H9 (cell line): ENCODE results near the gene FAM98C. TPM values are rescaled to one million over a fixed set of nuclear protein-coding genes. Genes with fewer than 3 reads are reported as not detected.

Experiments used
- DNase-seq: peaks from one replicate; pipeline ENCODE4 v3.0.0-alpha.2; 2017
- H2AFZ ChIP-seq: one replicate; pipeline ENCODE4 v1.6.1; 2013; ENCODE audit warnings: mild to moderate bottlenecking, low read length, control low read depth, moderate library complexity
- H2AK5ac ChIP-seq: 2 replicates; pipeline ENCODE4 v1.6.1; 2013; ENCODE audit warnings: low read length, control low read depth, mixed read lengths; ENCODE audit not compliant: insufficient read length
- H2BK120ac ChIP-seq: one replicate; pipeline ENCODE4 v1.6.1; 2013; ENCODE audit warnings: low read depth, mild to moderate bottlenecking, low read length, control low read depth, inconsistent platforms; ENCODE audit not compliant: poor library complexity, severe bottlenecking
- H2BK12ac ChIP-seq: 2 replicates; pipeline ENCODE4 v1.6.1; 2013; ENCODE audit warnings: low read length, control low read depth, mixed read lengths, low read depth; ENCODE audit not compliant: insufficient read length
- H2BK15ac ChIP-seq: 2 replicates; pipeline ENCODE4 v1.6.1; 2013; ENCODE audit warnings: low read depth, low read length, control low read depth
- H2BK20ac ChIP-seq: one replicate; pipeline ENCODE4 v1.6.1; 2013; ENCODE audit warnings: low read depth, mild to moderate bottlenecking, low read length, control low read depth, inconsistent platforms; ENCODE audit not compliant: poor library complexity, severe bottlenecking
- H2BK5ac ChIP-seq: 2 replicates; pipeline ENCODE4 v1.6.1; 2013; ENCODE audit warnings: low read length, control low read depth, mixed read lengths; ENCODE audit not compliant: insufficient read length
- H3K14ac ChIP-seq: 2 replicates; pipeline ENCODE4 v1.6.1; 2013; ENCODE audit warnings: low read length, control low read depth; ENCODE audit not compliant: insufficient read depth
- H3K18ac ChIP-seq: 2 replicates; pipeline ENCODE4 v1.6.1; 2013; ENCODE audit warnings: low read depth, mild to moderate bottlenecking, mixed read lengths, low read length, control low read depth; ENCODE audit not compliant: insufficient read length
- H3K23ac ChIP-seq: 2 replicates; pipeline ENCODE4 v1.6.1; 2013; ENCODE audit warnings: low read length, control low read depth, mixed read lengths, low read depth; ENCODE audit not compliant: insufficient read length
- H3K23me2 ChIP-seq: 2 replicates; pipeline ENCODE4 v1.6.1; 2013; ENCODE audit warnings: low read depth, mild to moderate bottlenecking, mixed read lengths, low read length, control low read depth; ENCODE audit not compliant: insufficient read length, poor library complexity, severe bottlenecking
- H3K27ac ChIP-seq: 2 replicates; pipeline ENCODE4 v1.5.1; 2013; ENCODE audit warnings: low read length, control low read depth, mixed read lengths, low read depth; ENCODE audit not compliant: insufficient read length
- H3K27me3 ChIP-seq: 2 replicates; pipeline ENCODE4 v1.6.1; 2013; ENCODE audit warnings: low read length, control low read depth, inconsistent platforms; ENCODE audit not compliant: insufficient read depth
- H3K4ac ChIP-seq: 2 replicates; pipeline ENCODE4 v1.6.1; 2013; ENCODE audit warnings: low read depth, mild to moderate bottlenecking, control low read depth, inconsistent platforms, low read length, moderate library complexity
- H3K4me1 ChIP-seq: 2 replicates; pipeline ENCODE4 v1.6.1; 2013; ENCODE audit warnings: low read length, control low read depth, inconsistent platforms; ENCODE audit not compliant: insufficient read depth
- H3K4me2 ChIP-seq: 2 replicates; pipeline ENCODE4 v1.6.1; 2013; ENCODE audit warnings: low read length, control low read depth, mixed read lengths; ENCODE audit not compliant: insufficient read length, insufficient read depth
- H3K56ac ChIP-seq: 2 replicates; pipeline ENCODE4 v1.6.1; 2013; ENCODE audit warnings: low read depth, mild to moderate bottlenecking, mixed read lengths, low read length, control low read depth; ENCODE audit not compliant: insufficient read length
- H3K79me1 ChIP-seq: 2 replicates; pipeline ENCODE4 v1.6.1; 2013; ENCODE audit warnings: low read depth, mild to moderate bottlenecking, moderate library complexity, low read length, control low read depth, inconsistent platforms; ENCODE audit not compliant: insufficient read depth, poor library complexity, severe bottlenecking
- H3K79me2 ChIP-seq: 2 replicates; pipeline ENCODE4 v1.6.1; 2013; ENCODE audit warnings: low read length, control low read depth, inconsistent platforms; ENCODE audit not compliant: insufficient read depth
- H3K9ac ChIP-seq: 2 replicates; pipeline ENCODE4 v1.6.1; 2013; ENCODE audit warnings: low read length, control low read depth, mixed read lengths; ENCODE audit not compliant: insufficient read length; ENCODE audit errors: extremely low read depth
- H3K9me3 ChIP-seq: one replicate; pipeline ENCODE4 v1.6.1; 2013; ENCODE audit warnings: low read depth, low read length, inconsistent platforms; ENCODE audit not compliant: control insufficient read depth
- H3T11ph ChIP-seq: one replicate; pipeline ENCODE4 v1.6.1; 2013; ENCODE audit warnings: mild to moderate bottlenecking, low read length, control low read depth, inconsistent platforms
- H4K20me1 ChIP-seq: one replicate; pipeline ENCODE4 v1.6.1; 2013; ENCODE audit not compliant: control insufficient read depth, insufficient read length, insufficient read depth
- H4K5ac ChIP-seq: 2 replicates; pipeline ENCODE4 v1.6.1; 2013; ENCODE audit warnings: low read depth, mild to moderate bottlenecking, mixed read lengths, low read length, control low read depth; ENCODE audit not compliant: insufficient read length
- H4K8ac ChIP-seq: replicated peaks from 2 replicates; pipeline ENCODE4 v1.6.1; 2013; ENCODE audit warnings: low read length, control low read depth, mixed read lengths, low read depth; ENCODE audit not compliant: insufficient read length
- H4K91ac ChIP-seq: 2 replicates; pipeline ENCODE4 v1.6.1; 2013; ENCODE audit warnings: low read depth, mild to moderate bottlenecking, moderate library complexity, mixed read lengths, low read length, control low read depth; ENCODE audit not compliant: insufficient read length
- H3K27ac Mint-ChIP-seq, 3 experiments: 2 replicates in 2 of 3; 3 replicates in 1 of 3; pipeline ENCODE4 v1.8.0; 2020 to 2021; ENCODE audit warnings: mixed read lengths in 3 of 3, mild to moderate bottlenecking in 1 of 3, moderate library complexity in 1 of 3
- H3K27me3 Mint-ChIP-seq: 2 replicates; pipeline ENCODE4 v1.8.0; 2021; ENCODE audit warnings: low read depth, mild to moderate bottlenecking, moderate library complexity, mixed read lengths
- H3K36me3 Mint-ChIP-seq, 3 experiments: 2 replicates in 2 of 3; 3 replicates in 1 of 3; pipeline ENCODE4 v1.8.0; 2020 to 2021; ENCODE audit warnings: low read depth in 3 of 3, mixed read lengths in 3 of 3; ENCODE audit not compliant: insufficient read depth in 1 of 3
- H3K4me1 Mint-ChIP-seq, 2 experiments: 2 replicates each; pipeline ENCODE4 v1.8.0; 2020; ENCODE audit warnings: mixed read lengths in 2 of 2
- H3K4me3 Mint-ChIP-seq, 2 experiments: 2 replicates in 1 of 2; 3 replicates in 1 of 2; pipeline ENCODE4 v1.8.0; 2020 to 2021; ENCODE audit warnings: mild to moderate bottlenecking in 2 of 2, mixed read lengths in 2 of 2, moderate library complexity in 1 of 2
- H3K9me3 Mint-ChIP-seq, 2 experiments: 2 replicates in 1 of 2; 3 replicates in 1 of 2; pipeline ENCODE4 v1.8.0; 2020; ENCODE audit warnings: mild to moderate bottlenecking in 2 of 2, mixed read lengths in 2 of 2, moderate library complexity in 1 of 2
- WGBS: extraction: QIAGEN DNeasy Blood & Tissue Kit; methylation state at CpG from one replicate; pipeline ENCODE4 v1.1.7; 2013; ENCODE audit warnings: missing lambda C conversion rate, low lambda C conversion rate, mixed read lengths; ENCODE audit not compliant: insufficient read length; ENCODE audit errors: extremely low coverage; 5-methylcytosine and 5-hydroxymethylcytosine counted together
- total RNA-seq: library from RNA; stranded (reverse); gene quantifications from 2 replicates; pipeline ENCODE4 v1.2.1, GENCODE V29; 2021
- TF ChIP-seq, protein P1 (sequence below): fragments of 200-600 bp; sonication (generic); conservative IDR thresholded peaks from 3 replicates; pipeline ENCODE4 v1.8.0; 2021; ENCODE audit warnings: antibody characterized with exemption, mild to moderate bottlenecking

Gene FAM98C
- total RNA-seq, 1 experiment from 2014 or later = 16.4 TPM

DNA sequence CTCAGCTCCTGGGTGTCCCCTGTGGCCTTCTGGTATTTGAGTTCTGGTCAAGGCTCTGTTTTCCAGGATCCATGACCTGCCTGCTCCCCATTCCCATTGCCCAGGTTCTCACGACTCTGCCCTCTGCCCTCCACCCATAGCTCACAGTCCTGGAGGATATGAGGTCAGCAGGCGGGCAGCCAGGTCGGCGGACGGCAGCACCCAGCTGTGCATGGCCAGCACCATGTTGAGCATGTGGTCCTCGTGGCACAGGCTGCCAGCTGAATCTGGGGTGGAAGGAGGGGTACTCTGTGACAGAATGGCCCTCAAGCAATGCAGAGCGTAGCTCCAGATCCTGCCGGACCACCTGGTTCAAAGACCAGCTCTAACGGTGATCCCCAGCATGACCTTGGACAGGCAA, 18.0 kb downstream of the FAM98C start:
- Histone ChIP-seq H3K14ac (no peak overlapping the region), H4K20me1 (no peaks in the 10 kb centered on the region), H2AFZ (no peak overlapping the region), H4K91ac (no peak overlapping the region), H4K5ac (no peak overlapping the region), H3K79me2 (no peaks in the 10 kb centered on the region), H3K56ac (no peak overlapping the region), H2BK15ac (no peak overlapping the region), H3K18ac (no peak overlapping the region), H2BK12ac (no peak overlapping the region), H4K8ac (no peak overlapping the region), H2BK5ac (no peak overlapping the region), H3K23ac (no peak overlapping the region), H3K23me2 (peaks cover 14% of the 10 kb centered on the region), H3K27me3 (no peaks in the 10 kb centered on the region), H3K9me3 (no peaks in the 10 kb centered on the region), H3K79me1 (no peaks in the 10 kb centered on the region), H3T11ph (no peak overlapping the region), H3K27ac (no peak overlapping the region), H2BK120ac (no peak overlapping the region), H3K4ac (no peak overlapping the region), H3K4me2 (no peak overlapping the region), H2AK5ac (no peak overlapping the region), H3K4me1 (no peaks in the 10 kb centered on the region; the same call in 1 of the 2 replicates), H2BK20ac (no peak overlapping the region), H3K9ac (no peak overlapping the region)
- Mint-ChIP-seq H3K27me3 (peaks cover 29% of the 10 kb centered on the region), H3K27ac (no peak overlapping the region), H3K4me1 (peaks cover 12 to 17% of the 10 kb centered on the region in 2 experiments), H3K36me3 (no peaks in the 10 kb centered on the region), H3K9me3 (no peaks in the 10 kb centered on the region), H3K4me3 (no peak overlapping the region)
- WGBS = no CpG with 5 or more reads among the region's 9 CpGs
- TF ChIP-seq, protein P1, sequence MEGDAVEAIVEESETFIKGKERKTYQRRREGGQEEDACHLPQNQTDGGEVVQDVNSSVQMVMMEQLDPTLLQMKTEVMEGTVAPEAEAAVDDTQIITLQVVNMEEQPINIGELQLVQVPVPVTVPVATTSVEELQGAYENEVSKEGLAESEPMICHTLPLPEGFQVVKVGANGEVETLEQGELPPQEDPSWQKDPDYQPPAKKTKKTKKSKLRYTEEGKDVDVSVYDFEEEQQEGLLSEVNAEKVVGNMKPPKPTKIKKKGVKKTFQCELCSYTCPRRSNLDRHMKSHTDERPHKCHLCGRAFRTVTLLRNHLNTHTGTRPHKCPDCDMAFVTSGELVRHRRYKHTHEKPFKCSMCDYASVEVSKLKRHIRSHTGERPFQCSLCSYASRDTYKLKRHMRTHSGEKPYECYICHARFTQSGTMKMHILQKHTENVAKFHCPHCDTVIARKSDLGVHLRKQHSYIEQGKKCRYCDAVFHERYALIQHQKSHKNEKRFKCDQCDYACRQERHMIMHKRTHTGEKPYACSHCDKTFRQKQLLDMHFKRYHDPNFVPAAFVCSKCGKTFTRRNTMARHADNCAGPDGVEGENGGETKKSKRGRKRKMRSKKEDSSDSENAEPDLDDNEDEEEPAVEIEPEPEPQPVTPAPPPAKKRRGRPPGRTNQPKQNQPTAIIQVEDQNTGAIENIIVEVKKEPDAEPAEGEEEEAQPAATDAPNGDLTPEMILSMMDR = no peak
- DNase-seq = no peak
